Measurements from ENCODE around the gene LYZL4. TPM values are rescaled to one million over a fixed set of nuclear protein-coding genes. Genes with fewer than 3 reads are reported as not detected.

Gene LYZL4
- total RNA-seq, 3 donors from 2014 or later (not counting 1 experiment from before 2014, with no cell fraction given) = not detected

DNA sequence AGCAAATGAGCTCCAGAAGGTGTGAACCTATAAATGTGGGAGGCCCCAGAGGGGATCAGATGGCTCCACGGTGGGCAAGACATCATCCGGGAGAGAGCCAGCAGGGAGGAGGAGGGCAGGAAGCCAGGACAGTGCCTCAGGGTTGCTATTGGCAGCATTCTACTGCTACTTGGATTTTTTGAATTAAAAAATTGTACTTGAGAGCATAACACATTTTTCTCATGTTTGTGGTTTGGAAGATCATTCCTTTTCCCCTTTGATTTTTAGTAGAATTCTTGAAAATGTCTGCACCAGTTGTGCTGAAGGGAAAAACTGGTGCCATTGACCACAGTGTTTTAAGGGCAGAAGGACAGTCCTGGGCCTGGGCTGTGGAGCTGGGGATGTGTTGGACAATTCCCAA lies 59.2 kb downstream of the LYZL4 start:
- ATAC-seq = no peak

DNA sequence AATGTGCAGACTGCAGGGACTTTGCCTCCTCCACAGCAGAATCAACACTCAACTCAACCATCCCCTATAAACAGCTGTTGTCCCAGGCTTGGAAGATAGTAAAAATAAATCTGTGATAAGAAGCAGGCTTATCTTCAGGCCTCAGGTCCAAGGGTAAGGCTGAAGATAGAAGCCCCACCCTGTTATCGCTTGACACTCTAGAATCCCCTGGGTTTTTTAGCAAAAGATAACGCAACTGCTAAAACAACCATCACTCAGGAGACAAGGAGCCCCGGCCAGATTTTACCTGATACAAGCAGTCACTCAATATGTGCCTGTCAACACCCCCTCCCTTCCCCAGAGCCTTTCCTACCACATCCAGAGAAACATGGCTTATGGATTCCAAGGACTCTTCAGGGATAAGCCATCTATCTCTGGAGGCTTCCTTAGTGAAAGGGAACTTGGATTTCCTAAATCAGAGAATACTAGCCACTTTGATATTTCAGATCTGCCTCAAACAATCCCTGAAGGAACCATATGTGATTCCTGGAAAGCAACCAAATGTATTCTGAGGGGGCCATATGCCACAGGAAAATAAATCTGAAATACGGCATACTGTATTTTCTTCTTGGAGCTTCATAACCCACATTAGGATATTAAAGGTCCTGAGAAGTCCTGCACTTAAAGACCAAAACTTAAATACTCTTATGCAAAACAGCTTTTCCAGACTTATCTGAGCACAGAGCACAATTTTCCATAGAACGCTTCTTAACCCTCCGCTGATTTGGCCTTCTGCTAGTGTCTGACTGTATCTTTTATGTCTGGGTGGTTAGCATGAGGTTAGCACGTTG lies 60.4 kb downstream of the LYZL4 start:
- DNase-seq = no peak
- Mint-ChIP-seq H3K9me3 (no peaks in the 10 kb centered on the region), H3K36me3 (no peaks in the 10 kb centered on the region), H3K4me3 (no peak overlapping the region), H3K4me1 (no peaks in the 10 kb centered on the region), H3K27me3 (ENCODE audit: low read depth in 2 of 2) (peaks cover 7 to 16% of the 10 kb centered on the region in 2 donors), H3K27ac (no peak overlapping the region)
- no peaks in the 10 kb centered on the region for H3K9me3 ChIP-seq (ENCODE audit: control insufficient read depth, insufficient read depth, low read length)
- no peak for TF ChIP-seq CTCF (IDR thresholded peaks at IDR 0.05)
- 87% methylated on average over 7 of the region's 7 CpGs for WGBS (ENCODE audit: insufficient coverage)
- H3K27ac ChIP-seq (ENCODE audit: low read length) = no peak overlapping the region
- H3K27me3 ChIP-seq (ENCODE audit: control insufficient read depth, insufficient read depth, low read length) = no peaks in the 10 kb centered on the region
- ATAC-seq = no peak
- H3K4me3 ChIP-seq (ENCODE audit: low read length) = no peak overlapping the region
- intact Hi-C loops (cut with micrococcal nuclease) = no loop called here
- no peaks in the 10 kb centered on the region for H3K4me1 ChIP-seq (ENCODE audit: control insufficient read depth, insufficient read depth, low read length)
- no peaks in the 10 kb centered on the region for H3K36me3 ChIP-seq (ENCODE audit: control insufficient read depth, insufficient read depth, low read length)

More for the DNA sequence above, 59.2 kb downstream of the LYZL4 start:
- no peaks in the 10 kb centered on the region for H3K36me3 Mint-ChIP-seq
- no peak overlapping the region for H3K27ac Mint-ChIP-seq
- H3K9me3 ChIP-seq (ENCODE audit: control insufficient read depth, insufficient read depth, low read length) = no peaks in the 10 kb centered on the region
- no peaks in the 10 kb centered on the region for H3K36me3 ChIP-seq (ENCODE audit: control insufficient read depth, insufficient read depth, low read length)
- no peak overlapping the region for H3K4me3 ChIP-seq (ENCODE audit: low read length)
- DNase-seq = no peak
- no peaks in the 10 kb centered on the region for H3K4me1 Mint-ChIP-seq
- H3K27me3 Mint-ChIP-seq (ENCODE audit: low read depth in 2 of 2) = peaks cover 15 to 16% of the 10 kb centered on the region in 2 donors
- no peak for TF ChIP-seq CTCF (IDR thresholded peaks at IDR 0.05)
- H3K9me3 Mint-ChIP-seq = peaks cover 0 to 2% of the 10 kb centered on the region in 2 donors
- peaks cover 3% of the 10 kb centered on the region for H3K27me3 ChIP-seq (ENCODE audit: control insufficient read depth, insufficient read depth, low read length)
- no peaks in the 10 kb centered on the region for H3K4me1 ChIP-seq (ENCODE audit: control insufficient read depth, insufficient read depth, low read length)
- intact Hi-C loops (cut with micrococcal nuclease) = no loop called here
- H3K4me3 Mint-ChIP-seq = no peak overlapping the region
- H3K27ac ChIP-seq (ENCODE audit: low read length) = no peak overlapping the region
- 84% methylated on average over 2 of the region's 2 CpGs for WGBS (ENCODE audit: insufficient coverage)

DNA sequence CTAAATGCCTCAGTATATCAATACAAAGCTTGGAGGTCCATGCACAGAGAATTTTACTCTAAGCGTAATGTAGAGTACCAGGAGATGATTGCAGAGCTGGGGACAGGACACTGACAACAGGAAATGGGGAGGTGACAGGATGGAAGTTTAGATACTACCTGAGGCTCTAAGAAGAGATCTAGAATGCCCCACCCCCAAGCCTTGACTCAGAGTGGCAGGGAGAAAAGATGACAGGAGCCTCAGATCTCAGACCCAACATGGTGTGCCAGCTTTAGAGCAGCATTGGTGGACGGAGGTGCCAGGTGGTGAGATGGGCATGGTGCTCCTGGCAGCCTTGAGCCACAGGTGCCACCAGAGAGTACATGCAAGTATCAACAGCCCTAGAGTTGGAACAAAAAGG lies 62.5 kb downstream of the LYZL4 start:
- Histone ChIP-seq H3K27me3 (ENCODE audit: control insufficient read depth, insufficient read depth, low read length) (no peaks in the 10 kb centered on the region), H3K4me1 (ENCODE audit: control insufficient read depth, insufficient read depth, low read length) (no peaks in the 10 kb centered on the region), H3K27ac (ENCODE audit: low read length) (no peak overlapping the region), H3K9me3 (ENCODE audit: control insufficient read depth, insufficient read depth, low read length) (no peaks in the 10 kb centered on the region), H3K36me3 (ENCODE audit: control insufficient read depth, insufficient read depth, low read length) (no peaks in the 10 kb centered on the region), H3K4me3 (ENCODE audit: low read length) (no peak overlapping the region)
- Mint-ChIP-seq H3K9me3 (no peaks in the 10 kb centered on the region), H3K27ac (no peak overlapping the region), H3K4me1 (no peaks in the 10 kb centered on the region), H3K27me3 (ENCODE audit: low read depth in 2 of 2) (peaks cover 7 to 11% of the 10 kb centered on the region in 2 donors), H3K36me3 (no peaks in the 10 kb centered on the region), H3K4me3 (no peak overlapping the region)
- 89% methylated on average over 2 of the region's 2 CpGs for WGBS (ENCODE audit: insufficient coverage)
- DNase-seq (peak in 1 of 2 donors; percentile 22), ATAC-seq (no peak)
- no peak for TF ChIP-seq CTCF (IDR thresholded peaks at IDR 0.05)
- intact Hi-C loops (cut with micrococcal nuclease) = no loop called here

Other genes with a start within 250 kb of the LYZL4 start
- under 1 TPM in 1 of 3 donors, not detected in 2; 0.54 TPM for gene CCK, start 144.4 kb downstream of the LYZL4 start, total RNA-seq
- 1 to 10 TPM; 2.3 to 3.1 (median 2.4) TPM for gene VIPR1, start 92.0 kb upstream of the LYZL4 start, total RNA-seq
- 10 to 100 TPM; 51.3 to 60.4 (median 55.9) TPM for gene SEC22C, start 171.4 kb upstream of the LYZL4 start, total RNA-seq
- 10 to 100 TPM; 33.5 to 47.6 (median 33.9) TPM for gene SS18L2, start 180.2 kb upstream of the LYZL4 start, total RNA-seq
- 100 to 1,000 TPM; 212 to 252 (median 217) TPM for gene NKTR, start 190.1 kb upstream of the LYZL4 start, total RNA-seq
- 1 to 10 TPM; 2.1 to 3.0 (median 3.0) TPM for gene ZBTB47, start 243.1 kb upstream of the LYZL4 start, total RNA-seq

All from natural killer cell (primary cell).